A673 (cell line): ENCODE data around the gene ZNFX1.

Experiments
- CTCF ChIP-seq: fragments of 300-800, 200-600 bp; sonication (generic); conservative IDR thresholded peaks from 2 replicates; pipeline ENCODE4 v1.5.1; 2017; ENCODE audit warnings: low read depth, mild to moderate bottlenecking, antibody characterized with exemption, low read length, moderate library complexity, mixed read lengths
- EZH2 ChIP-seq: fragments of 200-600 bp; sonication (generic); IDR thresholded peaks from 2 replicates; pipeline ENCODE4 v1.6.1; 2017; ENCODE audit warnings: borderline replicate concordance, low read depth, mild to moderate bottlenecking, mixed read lengths, antibody characterized with exemption, low read length; ENCODE audit not compliant: poor library complexity, severe bottlenecking

GRCh38 chr20:49278036-49278817, at the start of gene ZNFX1:
- no peak for TF ChIP-seq EZH2
- peak; percentile 8; the same call in 1 of the 2 replicates for TF ChIP-seq CTCF
